ENCODE measurements around the gene CLSTN2.

CLSTN2 gene

GRCh38 chr3:140555666-140556065 is 620.7 kb downstream of the CLSTN2 start:
- DNase-seq (ENCODE audit: low spot score) = no peak

- DNase-seq (ENCODE audit: low spot score) = no peak
Observed at GRCh38 chr3:140557476-140557875, 622.5 kb downstream of the CLSTN2 start.

- DNase-seq (ENCODE audit: low spot score) = no peak
Observed at GRCh38 chr3:140559546-140559945, 624.6 kb downstream of the CLSTN2 start.

- DNase-seq (ENCODE audit: low spot score) = no peak
Observed at GRCh38 chr3:140563206-140563760, 628.3 kb downstream of the CLSTN2 start.

- DNase-seq (ENCODE audit: low spot score) = no peak
Observed at GRCh38 chr3:140568131-140568530, 633.1 kb downstream of the CLSTN2 start.

- DNase-seq (ENCODE audit: low spot score) = no peak
Observed at GRCh38 chr3:140568842-140569520, 634.0 kb downstream of the CLSTN2 start.

GRCh38 chr3:140570602-140571001 is 635.6 kb downstream of the CLSTN2 start:
- no peak for DNase-seq (ENCODE audit: low spot score)

GRCh38 chr3:140571836-140572235 is 636.9 kb downstream of the CLSTN2 start:
- no peak for DNase-seq (ENCODE audit: low spot score)

GRCh38 chr3:140572334-140572733 is 637.3 kb downstream of the CLSTN2 start:
- no peak for DNase-seq (ENCODE audit: low spot score)

GRCh38 chr3:140573011-140573410 is 638.0 kb downstream of the CLSTN2 start:
- DNase-seq (ENCODE audit: low spot score) = no peak

- no peak for DNase-seq (ENCODE audit: low spot score)
Observed at GRCh38 chr3:140574375-140574774, 639.4 kb downstream of the CLSTN2 start.

- no peak for DNase-seq (ENCODE audit: low spot score)
Observed at GRCh38 chr3:140576449-140576848, 641.5 kb downstream of the CLSTN2 start.

GRCh38 chr3:140577911-140578310 is 642.9 kb downstream of the CLSTN2 start:
- DNase-seq (ENCODE audit: low spot score) = no peak

- DNase-seq (ENCODE audit: low spot score) = no peak
Observed at GRCh38 chr3:140579260-140579659, 644.3 kb downstream of the CLSTN2 start.

GRCh38 chr3:140580746-140581145 is 645.8 kb downstream of the CLSTN2 start:
- no peak for DNase-seq (ENCODE audit: low spot score)

GRCh38 chr3:140584549-140584948 is 649.6 kb downstream of the CLSTN2 start:
- no peak for DNase-seq (ENCODE audit: low spot score)

GRCh38 chr3:140585828-140586227 is 650.8 kb downstream of the CLSTN2 start:
- DNase-seq (ENCODE audit: low spot score) = no peak

GRCh38 chr3:140586311-140586710 is 651.3 kb downstream of the CLSTN2 start:
- DNase-seq (ENCODE audit: low spot score) = no peak

GRCh38 chr3:140588558-140588957 is 653.6 kb downstream of the CLSTN2 start:
- DNase-seq (ENCODE audit: low spot score) = no peak

GRCh38 chr3:140593766-140594165 is 658.8 kb downstream of the CLSTN2 start:
- no peak for DNase-seq (ENCODE audit: low spot score)

- DNase-seq (ENCODE audit: low spot score) = no peak
Observed at GRCh38 chr3:140595295-140595694, 660.3 kb downstream of the CLSTN2 start.

GRCh38 chr3:140597364-140597763 is 662.4 kb downstream of the CLSTN2 start:
- DNase-seq (ENCODE audit: low spot score) = no peak

- no peak for DNase-seq (ENCODE audit: low spot score)
Observed at GRCh38 chr3:140597792-140598191, 662.8 kb downstream of the CLSTN2 start.

GRCh38 chr3:140599009-140599408 is 664.0 kb downstream of the CLSTN2 start:
- DNase-seq (ENCODE audit: low spot score) = no peak

All from CD4-positive, alpha-beta T cell treated with Interleukin-6 at 100 ng/mL for 8 hours (primary cell).